ENCODE results near the gene GNAZ.

DNA sequence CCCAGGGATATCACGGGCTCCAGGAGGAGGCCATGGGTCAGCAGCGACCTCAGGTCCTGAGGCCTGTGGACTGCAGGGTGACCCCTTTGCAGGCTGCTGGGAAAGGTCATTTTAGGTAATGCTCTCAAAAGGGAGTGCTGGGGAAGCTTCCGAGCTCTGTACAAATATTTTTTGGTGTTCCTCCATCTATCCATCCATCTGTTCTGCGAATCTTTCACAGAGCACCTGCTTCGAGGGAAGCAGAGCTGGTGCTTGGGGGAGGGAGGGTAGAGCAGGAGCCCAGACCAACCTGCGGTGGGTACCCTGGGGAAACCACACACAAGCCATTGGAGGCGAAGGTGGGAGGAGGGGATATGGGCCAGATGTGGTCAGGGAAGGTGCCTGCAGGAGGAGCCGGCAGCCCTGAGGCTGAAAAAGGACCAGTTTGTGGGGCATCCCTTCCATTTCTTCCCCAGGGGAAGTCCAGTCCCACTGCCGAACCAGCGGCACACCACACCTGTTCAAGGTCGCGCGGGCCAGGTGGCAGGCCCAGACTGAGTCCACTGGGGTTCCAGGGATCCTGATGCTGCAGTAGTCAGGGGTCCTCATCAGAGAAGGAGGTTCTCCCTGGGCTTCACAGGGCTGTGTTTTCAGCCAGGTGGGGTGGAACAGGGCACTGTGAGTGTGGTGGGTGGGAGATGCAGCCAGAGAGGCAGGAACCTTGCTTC, 13.1 kb downstream of the GNAZ start:
- TF ChIP-seq GATA2 (IDR thresholded peaks at IDR 0.05; ENCODE audit: low read depth, low read length), result no peak
- TF ChIP-seq GATA3 (IDR thresholded peaks at IDR 0.05; ENCODE audit: low read depth, low read length), result no peak
